HG03064 (cell line): ENCODE data around the gene RALGDS.

Experiments
- ATAC-seq: cut with Tn5 transposase; IDR thresholded peaks from one replicate; pipeline ENCODE4 v1.9.1; 2021; ENCODE audit warnings: low read depth; ENCODE audit not compliant: unreplicated experiment

The RALGDS gene

DNA sequence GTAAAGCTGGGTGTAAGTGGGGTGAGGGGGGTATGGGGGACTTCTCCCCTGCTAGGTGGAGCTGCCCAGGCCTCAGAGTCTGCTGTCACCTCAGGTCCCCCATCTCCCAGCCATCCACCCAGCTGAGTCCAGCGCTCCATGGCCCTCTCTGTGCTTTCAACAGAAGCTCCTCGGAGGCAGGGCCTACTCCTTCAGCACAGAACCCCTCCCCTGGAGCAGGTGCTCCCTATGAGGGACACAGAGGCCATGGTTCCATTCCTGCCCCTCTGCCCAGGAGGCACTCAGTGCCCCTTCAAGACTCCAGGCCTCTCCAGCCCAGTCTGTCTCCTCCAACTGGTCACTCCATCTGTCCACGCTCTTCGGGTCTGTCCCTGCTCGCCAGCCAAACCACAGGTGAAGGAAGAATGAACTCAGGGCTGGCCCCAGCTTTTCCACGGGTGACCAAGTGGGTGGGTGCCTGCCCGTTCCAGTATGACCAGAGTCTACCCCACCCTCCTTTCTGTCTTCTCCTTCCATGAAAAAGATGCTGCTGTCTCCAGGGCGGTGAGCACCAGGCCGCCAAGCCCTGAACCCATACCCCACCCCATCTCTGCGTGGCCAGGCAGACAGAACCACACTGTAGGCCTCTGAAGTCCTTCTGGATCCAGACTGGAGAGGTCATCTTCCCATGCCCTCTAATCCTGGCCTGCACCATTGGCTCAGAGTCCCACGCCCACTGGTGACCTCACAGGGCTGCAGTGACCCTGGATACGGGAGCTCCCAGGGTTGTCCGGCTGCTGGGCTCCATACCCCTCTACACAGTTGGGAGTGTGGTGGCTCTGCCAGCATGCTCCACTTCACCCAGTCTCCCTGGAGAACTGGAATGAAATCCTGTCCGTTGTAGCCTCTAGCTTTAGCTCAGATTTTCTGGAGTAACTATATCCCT lies 30.8 kb upstream of the RALGDS start:
- ATAC-seq: no peak

DNA sequence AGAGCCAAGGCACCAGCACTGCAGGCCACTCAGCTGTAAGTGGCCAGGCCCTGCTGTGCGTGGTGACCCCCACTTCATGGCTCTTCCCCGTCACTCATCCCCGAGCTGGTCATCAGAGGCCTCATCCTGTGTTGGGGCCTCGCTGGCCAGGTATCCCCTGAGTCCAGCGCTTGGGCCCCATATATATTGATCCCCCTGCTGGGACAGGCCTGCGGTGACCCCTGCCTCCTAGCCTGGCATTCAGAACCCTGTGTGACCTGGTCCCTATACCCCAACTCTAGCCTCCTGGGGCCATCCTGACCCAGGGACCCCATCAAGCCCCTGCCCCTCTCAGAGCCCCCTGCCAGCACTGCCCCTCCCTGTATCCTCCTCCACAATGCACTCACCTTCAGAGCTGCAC lies 30.0 kb upstream of the RALGDS start:
- ATAC-seq: no peak

DNA sequence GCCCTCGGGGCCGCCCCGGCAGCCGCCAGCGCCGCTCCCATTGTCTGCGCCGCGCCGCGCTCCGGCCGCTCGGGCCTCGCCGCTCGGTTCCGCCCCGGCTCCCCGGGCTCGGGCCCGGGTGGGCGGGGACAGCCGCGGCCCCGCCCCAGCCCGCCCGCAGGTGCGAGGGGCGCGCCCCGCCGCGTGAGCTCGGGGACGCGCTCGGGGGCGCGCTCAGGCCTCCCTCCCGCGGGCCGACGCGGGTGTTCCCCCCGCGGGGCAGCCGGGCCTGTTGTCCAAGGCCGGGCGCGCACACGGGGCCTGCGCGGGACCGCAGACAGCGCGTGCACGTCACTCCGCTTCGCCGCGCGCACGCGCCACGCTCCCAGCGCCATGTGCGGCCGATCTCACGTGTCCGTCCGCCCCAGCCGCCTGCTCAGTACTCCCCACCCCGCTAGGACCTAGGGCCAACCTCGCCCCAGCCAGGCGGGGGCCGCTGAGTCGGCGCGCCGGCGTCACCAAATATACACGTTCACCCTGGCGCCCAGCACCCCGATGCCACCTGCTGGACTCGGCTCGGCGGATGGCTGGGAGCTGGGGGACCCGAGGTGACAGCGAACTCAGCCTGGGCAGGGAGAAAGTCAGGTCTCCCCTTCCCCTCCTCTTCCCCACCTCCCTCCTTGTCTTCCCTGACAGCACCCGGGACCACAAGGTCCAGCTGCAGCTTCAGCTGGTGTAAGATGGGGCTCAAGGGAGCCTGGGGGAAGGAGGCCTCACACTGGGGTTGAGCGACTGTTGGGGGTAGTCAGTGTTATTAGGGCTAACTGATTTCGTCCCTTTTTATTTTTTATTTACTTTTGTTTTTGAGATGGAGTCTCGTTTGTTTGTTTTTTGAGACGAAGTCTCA lies 28.3 kb upstream of the RALGDS start:
- ATAC-seq: peak; percentile 60

DNA sequence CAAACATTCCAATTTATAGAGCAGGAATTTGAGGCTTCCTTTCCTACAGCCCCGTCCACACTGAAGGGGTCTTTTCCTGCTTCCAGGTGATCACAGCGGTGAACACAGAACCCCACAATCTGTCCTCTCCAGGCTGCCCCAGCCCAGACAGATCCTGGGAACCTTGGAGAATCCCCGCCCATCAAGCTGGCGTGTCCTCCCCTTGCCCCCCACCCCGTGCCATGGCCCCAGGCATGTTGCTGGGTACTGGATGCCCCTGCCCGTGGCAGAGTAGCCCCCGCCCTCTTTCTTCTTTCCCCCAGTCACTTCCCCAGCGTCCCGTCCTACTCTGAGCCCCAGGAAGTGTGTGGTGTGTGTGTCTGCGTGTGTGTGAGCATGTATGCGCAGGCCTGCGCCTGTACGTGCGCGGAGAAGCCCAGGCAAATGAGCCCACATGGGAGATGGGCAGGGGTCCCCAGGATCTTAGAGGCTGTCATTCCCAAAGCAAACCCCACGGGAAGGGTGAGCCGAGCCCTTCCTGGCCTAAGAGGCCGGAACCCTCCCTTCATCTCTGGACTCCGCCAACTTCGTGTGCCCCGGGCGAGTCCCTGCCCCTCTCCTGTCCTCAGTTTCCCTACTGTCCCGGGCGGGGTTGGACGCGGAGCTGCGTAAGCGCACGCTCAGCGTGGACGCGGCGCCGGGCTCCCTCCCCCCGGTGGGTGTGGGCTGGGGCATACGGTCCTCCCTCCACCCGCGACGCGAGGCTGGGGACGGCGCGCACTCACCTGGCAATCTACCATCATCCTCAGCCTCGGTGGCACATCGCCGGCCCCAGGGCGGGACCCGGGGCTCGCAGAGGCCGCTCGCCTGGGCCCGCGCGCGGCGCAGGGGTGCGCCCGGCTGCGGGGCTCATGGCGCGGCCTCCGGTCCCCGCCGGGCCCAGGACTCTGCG lies 27.4 kb upstream of the RALGDS start:
- ATAC-seq: peak; percentile 13

DNA sequence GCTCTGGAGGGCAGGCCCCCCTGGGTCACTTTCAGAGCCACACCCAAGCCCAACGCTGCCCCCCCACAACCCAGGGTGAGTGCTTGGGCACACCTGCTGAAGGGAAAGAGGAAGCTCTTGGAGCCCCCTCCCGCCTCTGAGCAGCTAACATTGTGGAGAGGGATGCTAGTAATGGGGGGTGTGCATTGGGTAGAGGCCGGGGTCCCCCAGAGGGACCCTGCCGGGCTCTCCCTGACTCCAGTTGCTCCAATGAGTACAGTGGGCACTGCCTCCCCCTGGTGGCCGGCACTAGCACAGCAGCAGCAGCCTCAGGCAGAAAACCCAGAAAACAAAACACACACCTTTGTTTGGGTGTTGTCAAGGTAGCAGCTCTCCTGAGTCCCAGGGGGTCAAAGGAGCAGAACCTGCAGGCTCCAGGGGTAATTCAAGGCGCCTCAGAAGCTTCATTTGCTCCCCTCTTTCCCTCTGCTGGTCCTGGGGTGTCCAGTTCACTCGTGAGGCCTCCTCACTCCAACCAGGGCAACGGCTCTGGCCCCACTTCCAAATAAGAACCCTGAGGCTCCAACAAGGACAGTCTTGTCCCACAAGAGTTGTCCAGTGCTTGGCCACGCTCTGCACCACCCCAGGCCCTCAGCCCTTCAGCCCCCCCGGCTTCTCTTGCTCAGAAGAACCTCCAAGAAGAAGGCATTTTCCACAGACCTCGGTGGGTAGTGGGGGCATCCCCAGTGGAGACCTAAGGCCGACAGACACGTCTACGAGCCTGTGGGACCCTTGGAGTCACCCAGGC lies 26.6 kb upstream of the RALGDS start:
- ATAC-seq: no peak

DNA sequence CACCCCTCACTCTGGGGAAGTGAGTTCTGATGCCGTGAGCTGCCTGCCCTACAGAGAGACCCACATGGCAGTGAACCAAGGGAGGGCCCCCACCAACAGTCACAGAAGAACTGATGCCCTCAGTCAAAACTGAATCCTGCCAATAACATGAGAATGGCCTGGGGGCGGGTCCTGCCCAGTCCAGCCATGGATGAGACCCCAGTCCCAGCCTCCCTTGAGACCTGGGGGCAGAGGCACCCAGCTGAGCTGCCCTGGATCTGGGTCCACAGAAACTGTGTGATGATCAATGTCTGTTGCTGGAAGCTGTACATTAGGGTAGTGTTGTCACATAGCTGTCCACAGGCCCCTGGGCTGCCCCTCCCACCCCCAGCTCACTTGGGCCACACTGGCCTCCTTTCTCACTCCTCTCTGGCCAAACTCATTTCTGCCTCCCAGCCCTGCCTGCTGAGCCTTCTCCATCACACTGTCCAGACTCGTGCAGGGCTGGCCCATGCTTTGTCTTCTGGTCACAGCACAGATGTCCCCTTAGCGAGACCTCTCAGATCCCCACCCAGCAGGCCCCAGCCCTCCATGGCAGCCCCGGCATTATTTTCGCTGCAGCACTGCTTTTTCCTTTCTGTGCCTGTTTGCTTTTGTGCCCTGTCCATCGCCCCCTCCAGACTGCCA lies 25.8 kb upstream of the RALGDS start:
- no peak for ATAC-seq

DNA sequence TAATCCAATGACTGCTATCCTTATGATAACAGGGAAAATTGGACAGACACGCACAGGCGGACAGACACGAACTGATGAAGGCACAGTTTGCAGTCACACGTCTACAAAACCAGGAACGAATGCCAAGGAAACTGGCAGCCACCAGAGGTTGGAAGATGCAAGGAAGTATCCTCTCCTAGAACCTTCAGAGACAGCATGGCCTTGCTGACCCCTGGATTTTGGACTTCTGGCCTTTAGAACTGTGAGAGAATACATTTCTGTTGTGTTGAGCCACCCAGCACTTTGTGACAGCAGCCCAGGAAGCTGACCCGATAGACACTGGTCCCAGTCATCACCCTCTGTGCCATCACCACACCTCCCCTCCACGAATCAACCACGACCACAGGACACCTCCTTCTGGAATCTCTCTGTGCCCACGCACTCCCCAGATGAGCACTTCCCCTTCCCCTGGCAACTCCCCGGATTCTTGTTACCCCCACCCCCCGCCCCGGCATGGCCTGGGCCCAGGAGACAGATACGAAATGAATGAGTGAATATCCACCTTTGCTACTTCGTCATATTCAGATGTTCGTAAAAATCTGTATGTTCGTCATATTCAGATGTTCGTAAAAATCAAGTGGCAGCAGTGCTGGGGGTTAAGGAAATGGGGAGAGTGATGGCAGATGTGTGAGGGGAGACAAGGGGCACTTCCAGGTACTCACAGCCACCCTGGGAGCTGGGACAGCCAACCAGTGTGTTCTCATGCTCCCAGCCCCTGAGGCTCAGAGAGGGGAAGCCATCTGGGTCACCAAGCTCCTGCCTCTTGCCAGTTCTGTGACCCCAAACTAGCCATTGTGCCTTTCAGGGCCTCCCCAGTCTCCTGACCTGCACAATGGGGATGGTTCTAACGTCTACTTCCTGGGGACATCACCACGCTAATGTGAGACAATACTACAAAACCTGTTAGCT lies 24.1 kb upstream of the RALGDS start:
- ATAC-seq: no peak

DNA sequence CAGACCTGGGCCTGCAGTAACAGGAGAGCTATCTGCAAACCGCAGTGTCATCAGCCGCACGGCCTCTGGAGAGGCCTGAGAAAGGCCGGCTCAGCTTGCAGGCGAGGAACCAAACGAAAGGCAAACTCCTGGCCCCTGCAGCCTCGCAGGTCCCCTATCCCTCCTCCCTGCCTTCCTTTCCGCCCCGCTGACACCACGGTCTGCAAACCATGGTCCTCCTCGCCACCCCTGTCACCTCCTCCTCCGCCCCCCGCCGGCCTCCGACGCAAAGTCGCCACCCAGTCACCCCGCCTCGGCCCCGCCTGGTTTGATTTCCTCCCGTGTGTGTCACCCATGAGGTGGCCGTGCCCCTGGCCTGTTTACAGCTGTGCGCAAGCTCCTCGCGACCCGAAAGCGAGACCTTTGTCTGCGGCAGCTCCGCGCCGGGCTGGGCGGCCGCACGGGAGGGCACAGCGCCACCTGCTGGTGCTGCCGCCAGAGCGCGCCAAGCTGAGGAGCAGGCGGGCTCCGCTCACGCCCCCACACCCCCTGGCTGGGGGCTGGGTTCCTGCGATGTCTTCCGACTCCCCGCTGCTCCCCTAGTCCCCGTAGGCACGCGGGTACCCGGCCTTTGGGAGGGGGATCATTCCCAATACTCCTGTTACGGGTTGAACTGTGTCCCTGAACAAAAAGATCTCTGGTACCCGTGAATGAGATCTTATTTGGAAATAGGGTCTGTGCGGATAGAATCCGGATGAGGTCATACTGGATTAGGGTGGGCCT lies 23.3 kb upstream of the RALGDS start:
- ATAC-seq: peak; percentile 46

DNA sequence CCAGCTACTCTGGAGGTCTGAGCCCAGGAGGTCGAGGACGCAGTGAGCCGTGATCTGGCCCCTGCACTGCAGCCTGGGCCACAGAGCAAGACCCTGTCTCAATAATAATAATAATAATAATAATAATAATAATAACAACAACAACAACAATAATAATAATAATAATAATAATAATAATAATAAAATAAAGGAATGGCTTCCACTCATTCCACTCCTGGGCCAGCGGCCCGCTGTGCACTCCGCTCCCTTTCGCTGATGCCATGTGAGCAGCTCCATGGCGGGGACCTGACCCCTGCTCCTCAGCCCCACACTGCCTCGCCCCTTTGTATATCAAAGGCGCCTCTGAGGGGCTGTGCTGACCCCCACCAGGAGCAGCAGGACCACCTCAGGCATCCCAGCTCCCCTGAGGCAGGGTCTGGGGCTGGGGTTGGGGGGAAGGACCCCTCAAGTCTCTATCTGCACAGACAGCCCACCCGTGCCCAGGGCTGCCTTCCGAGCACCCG lies 22.6 kb upstream of the RALGDS start:
- no peak for ATAC-seq

DNA sequence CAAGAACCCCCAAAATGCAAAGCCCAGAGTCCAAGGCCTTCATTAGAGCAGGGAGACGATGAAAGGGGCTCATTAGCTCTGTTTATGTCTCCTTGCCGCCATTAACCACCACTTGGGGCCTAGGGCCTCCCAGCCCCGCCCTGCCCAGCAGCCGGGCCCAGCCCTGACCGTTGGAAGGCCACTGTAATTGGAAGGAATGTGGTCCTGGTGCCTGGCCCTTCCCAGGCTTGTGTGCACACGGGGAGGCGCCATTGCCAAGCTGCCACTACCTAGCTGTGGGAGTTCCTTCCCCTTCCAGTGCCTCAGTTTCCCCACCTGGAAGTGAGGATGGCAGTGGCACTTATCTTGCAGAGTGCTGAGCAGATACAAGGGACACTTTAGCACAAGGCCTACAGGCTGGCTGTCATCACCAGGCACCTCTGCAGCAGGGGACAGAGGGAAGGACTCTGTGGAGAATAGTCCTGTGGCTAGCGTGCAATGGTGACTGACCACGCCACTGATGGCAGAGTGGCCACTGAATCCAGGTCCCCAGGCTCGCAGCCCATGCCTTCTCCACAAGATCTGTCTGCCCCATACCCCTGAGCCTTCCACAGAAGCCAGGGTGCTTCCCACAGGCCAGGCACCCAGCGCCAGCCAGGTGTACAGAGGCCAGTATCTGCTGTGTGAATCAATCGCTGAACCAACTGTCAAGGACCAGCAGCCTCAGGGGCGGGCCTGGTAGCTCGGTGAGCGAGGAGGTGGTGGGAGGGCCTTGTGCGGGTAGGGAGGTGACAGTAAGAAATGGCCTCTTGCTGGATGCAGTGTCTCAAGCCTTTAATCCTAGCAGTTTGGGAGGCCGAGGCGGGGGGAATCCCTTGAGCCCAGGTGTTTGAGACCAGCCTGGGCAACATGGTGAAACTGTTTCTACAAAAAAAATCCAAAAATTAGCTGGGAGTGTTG lies 21.9 kb upstream of the RALGDS start:
- ATAC-seq: no peak

DNA sequence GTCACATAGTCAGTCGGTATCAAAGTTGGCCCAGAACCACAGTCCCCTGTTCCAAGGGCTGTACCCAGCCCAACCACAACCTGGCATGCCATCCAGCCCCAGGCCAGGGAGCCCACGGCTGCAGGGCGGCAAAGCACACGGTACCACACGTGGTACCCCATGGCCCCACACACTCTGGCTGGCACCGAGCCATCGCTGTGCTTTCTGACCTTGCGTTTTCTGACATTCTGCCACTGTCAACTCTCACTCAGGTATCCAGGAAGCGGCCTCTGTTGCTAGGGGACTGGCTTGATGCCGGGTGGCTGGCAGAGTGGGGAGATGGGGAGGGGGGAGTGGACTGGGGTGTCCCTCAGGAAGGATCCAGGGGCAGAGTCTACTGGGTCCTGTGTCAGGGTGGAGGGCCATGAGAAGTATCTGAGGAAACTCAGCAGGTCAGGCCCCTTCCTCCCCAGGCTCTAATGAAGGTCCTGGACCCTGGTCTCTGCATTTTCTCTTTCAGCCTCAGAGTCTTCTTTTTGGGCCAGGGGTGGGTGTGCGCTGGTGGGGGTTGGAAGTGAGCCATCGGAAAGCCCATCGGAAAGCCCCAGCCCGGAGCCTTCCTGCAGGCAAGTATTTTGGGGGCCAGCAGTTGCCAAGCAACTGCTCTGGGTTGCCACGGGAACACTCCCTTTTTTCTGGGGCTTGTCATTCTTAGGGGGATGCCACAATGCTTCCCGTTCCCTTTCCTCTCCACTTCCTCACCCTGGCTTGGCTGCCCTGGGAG lies 21.0 kb upstream of the RALGDS start:
- no peak for ATAC-seq

DNA sequence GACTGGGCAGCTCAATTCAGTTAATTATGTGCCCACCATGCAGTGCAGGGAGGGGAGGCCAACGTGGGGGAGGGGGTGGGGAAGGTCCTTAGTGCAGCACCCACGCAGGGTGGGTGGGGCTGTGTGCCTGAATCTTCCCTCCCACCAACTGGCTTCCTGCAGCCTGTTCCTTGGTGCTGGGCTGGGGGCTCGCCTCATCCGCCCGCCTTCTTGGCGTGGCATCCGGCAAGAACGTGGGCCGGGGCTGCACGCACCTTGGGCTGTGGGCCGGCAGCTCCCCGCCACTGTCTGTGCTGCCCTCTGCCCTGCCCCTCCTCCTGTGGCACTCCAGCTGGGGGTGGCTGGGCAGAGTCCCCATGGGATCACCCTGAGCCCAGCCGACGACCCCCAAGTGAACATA lies 19.6 kb upstream of the RALGDS start:
- ATAC-seq: no peak

DNA sequence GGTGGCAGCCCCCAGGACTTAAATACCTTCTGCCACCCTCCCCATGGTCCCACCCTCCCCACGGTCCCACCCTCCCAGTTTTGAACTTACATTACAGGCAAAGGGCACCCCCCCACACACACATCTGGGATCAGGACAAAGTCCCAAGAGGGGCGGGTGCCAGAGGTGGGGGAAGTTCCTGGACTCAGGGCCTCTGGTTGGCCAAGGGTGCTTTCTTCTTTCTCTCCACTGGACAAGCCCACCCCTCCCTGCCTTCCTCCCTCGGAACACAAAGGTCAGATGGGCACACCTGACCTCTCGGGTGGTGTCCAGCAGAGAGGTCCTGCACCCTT lies 19.1 kb upstream of the RALGDS start:
- no peak for ATAC-seq

DNA sequence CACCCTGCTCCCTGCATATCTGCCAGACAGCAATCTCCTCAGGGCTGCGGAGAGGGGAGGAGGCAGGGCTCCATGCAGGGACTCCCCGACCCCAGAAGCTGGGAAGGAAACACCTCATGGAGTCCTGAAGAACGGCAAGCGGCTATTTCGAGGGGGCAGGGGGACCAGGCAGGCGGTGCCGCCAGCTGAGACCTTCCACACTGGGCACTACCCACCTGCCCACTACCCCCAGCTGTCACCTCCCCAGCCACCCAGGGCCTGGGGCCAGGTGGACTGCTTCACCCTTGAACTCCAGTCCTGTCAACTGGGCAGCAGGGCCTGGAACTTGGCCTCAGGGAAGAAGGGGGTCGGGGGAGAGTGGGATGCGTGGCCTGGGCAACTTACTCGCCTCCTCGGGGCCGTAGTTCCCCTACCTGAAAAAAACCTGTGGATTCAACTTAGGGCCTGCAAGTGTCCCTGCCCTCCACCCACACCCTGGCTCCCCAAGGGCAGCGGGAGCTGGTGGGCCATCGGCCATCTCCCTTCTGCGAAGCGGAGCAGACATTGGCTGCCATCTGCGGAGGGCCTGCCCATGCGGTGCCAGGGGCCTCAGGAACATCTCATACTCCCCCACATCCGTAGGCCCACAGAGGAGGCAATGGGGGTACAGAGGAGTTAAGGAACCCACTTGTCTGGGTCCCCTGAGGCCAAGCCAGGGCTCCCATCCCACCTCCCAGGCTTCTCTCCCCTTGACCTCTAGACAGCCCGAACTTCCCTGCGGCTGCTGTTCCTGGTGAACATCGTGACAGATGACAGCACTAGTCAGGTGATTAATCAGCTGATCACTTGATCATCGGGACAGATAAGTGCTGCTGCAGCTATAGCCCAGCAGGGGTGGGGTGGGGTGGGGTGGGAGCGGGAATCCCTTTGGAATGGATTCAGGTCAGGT lies 18.5 kb upstream of the RALGDS start:
- ATAC-seq: no peak
